HG03457 (cell line): ENCODE results near the gene SHROOM3.
"Not testable (repeated sequence)": the region's sequence is repeated elsewhere in the genome, so short reads cannot be mapped to it uniquely, and the experiment has no call there.

Experiments
- ATAC-seq: cut with Tn5 transposase; IDR thresholded peaks from one replicate; pipeline ENCODE4 v1.9.1; 2021; ENCODE audit warnings: moderate number of reproducible peaks; ENCODE audit not compliant: unreplicated experiment

Gene SHROOM3

DNA sequence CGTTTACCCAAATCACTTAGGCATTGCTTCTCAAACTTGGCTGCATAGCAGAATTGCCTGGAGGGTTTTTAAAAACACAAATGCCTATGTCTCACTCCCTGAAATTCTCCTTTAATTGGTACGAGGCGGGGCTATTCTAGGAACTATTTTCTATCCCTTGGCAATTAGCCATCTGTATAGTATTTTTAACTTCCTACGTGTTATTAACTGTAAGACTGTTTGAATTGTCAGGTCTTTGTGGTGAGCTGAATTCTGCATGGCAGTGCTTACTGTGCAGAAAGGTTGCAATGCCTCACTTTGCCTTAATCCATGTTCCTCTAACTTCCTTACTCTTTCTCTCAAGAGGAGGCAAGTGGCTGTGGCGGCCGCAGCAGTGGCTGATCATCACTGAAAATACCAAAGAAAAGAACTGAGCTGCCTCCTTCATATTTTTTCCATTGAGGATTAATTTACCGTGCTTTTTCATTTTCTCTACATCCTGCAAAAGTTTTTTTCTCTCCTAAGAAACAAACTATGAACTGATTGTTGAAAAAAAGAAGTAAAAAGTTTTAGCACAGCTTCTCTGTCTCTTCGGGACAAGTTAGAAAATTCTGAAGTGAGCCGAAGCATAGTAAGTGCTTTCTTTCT is at the start of gene SHROOM3:
SHROOM3 (plus strand) TSS at position 329 of the 627 bp plus-strand sequence. CDS start 824 bp downstream, outside the sequence.
- ATAC-seq = no peak

- no peak for ATAC-seq
Measured at GRCh38 chr4:76385974-76386373, 49.1 kb upstream of the SHROOM3 start.

DNA sequence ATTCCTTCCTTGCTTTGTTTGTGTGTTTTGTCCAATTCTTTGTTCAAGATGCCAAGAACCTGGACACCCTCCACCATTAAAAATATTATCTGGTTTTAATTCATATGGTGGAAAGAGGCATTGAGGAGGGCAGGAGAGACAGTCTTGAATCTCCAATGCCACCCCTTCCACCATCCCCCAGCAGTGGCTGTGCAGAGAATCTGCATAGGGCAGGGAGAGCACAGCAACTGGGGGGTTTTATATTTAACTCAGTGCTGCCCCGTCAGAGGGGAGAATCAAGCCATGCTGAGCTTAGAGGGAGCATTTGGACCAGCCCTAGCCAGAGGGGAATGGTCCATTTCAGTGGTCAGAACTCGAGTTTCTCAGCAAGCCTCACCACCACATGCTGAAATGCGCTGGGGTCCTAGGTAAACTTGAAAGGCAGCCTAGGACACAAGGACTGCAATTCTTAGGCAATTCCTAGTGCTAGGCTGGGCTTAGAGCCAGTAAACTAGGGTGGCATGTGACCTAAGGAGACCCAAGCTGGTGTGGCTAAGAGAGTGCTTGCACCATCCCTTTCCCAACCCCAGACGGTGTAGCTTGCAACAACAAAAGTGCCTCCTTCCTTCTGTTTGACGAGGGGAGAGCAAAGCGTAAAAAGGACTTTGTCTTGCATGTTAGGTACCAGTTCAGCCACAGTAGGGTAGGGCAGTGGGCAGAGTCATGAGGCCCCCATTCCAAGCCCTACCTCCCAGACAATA is 48.3 kb upstream of the SHROOM3 start:
- ATAC-seq = no peak

DNA sequence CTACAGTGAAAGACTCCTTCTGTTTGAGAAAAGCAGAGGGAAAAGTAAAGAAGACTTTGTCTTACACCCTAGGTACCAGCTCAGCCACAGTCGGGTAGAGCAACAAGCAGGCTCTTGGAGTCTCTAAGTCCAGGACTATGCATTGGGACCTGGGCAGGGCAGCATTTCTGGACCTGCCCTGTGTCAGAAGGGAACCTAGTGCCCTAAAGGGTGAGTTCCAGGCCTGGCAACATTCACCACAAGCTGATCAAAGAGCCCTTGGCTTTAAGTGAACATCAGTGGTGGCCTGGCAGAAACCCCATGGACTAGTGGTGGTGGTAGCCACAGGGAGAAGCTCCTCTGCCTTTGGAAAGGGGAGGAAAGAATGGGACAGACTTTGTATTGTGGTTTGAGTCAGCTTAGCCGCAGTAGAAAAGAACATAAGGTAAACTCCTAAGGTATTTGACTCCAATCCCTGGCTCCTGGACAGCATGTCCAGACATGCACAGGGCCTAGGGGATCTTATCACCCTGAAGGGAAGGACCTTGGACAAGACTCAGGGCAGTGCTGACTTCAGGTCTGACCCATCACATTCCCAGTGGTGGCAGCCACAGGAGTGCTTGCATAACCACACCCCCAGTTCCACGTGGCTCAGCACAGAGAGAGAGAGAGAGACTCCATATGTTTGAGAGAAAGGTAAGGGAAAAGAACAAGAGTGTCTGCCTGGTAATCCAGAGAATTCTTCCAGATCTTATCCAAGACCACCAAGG is 46.7 kb upstream of the SHROOM3 start:
- no peak for ATAC-seq

- no peak for ATAC-seq
Measured at GRCh38 chr4:76401654-76402053, 33.4 kb upstream of the SHROOM3 start.

DNA sequence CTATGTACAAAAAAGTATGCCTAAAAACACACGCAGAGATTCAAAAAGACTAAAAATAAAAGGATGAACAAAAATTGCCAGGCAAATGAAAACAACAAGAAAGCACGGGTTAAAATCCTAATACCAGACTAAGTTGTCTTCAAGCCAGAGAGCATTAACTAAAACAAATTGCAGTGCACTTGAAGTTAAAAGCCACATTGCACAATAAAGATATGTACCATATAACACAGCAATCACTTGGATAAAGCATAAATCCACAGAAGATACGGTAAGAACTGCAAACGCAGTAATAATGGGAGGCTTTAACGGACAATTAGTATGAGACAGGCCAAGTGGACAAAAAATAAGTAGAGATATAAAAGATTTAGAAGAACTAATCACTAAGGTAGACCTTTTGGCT is 28.9 kb upstream of the SHROOM3 start:
- ATAC-seq = no peak

DNA sequence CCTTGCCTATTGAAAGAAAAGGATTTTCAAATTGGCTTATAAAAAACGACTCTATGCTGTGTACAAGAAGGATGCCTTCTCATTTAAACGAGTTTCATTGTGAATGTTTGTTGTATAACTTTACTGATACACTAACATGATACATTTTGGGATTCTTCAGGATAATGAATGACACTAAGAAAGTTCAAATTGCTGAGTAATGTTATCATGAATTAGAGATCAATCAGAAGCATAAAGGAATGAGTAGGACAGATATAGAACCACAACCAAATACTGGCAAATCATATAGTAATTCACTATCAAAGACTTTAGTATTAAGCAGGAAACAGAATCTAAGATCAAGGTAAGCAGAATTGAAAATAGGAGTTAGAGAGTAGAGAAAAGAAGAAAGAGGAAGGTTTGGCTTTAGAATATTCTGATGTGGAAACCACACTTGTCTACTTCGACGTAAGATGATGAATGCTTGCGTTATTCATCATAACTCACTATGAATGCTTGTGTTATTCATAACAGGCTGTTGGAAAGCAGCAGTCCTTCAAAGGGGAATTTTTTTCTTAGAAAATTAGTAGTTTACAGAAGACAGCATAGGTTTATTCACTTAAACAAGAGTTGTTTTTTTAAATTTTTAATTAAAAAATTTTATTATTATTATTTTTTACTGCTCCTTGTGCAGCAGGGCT is 27.4 kb upstream of the SHROOM3 start:
- no peak for ATAC-seq

DNA sequence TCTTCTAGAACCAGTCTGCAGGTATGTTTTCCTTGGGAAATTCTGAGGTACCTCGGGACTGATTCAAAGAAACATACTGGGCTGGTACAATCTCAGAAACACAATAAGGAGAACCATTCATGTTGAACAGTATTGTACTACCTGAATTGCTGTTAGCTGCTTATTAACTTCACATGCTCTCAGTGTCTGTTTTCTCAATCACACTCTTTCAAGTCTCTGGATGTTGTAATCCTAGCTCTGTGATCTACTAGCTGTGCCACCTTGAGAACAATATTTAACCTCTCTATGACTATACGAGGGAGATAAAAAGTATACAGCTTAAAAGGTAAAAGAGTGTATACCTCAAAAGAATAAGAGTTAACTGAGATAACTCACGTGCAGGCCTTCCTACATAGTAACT is 24.4 kb upstream of the SHROOM3 start:
- ATAC-seq = no peak

DNA sequence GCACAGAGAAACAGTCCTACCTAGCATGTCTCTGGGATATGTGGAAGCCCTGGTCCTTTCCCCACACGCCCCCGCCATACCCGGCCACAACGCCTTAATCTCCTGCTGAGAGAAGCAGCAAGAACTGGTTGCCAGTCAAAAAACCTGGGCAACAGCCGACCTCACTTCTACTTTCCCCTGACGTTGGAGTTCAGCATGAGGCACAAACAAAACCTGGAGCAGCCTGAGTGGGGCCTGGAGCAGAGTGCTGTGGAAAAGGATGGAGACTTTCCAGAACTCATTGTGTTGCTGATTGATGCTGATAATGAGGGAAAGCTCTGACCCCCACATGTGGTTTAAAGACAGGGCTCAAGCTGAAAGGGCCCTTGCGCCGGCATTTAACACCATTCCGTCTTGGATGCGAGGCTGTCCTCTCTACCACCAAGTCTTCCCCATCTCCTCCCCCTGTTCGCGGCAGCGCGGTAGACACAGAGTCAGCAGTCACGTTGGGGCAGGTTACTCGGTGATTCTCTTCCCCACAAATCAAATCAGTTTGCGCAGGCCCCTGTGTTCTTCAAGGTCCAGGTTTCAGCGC is 14.8 kb upstream of the SHROOM3 start:
- no peak for ATAC-seq

DNA sequence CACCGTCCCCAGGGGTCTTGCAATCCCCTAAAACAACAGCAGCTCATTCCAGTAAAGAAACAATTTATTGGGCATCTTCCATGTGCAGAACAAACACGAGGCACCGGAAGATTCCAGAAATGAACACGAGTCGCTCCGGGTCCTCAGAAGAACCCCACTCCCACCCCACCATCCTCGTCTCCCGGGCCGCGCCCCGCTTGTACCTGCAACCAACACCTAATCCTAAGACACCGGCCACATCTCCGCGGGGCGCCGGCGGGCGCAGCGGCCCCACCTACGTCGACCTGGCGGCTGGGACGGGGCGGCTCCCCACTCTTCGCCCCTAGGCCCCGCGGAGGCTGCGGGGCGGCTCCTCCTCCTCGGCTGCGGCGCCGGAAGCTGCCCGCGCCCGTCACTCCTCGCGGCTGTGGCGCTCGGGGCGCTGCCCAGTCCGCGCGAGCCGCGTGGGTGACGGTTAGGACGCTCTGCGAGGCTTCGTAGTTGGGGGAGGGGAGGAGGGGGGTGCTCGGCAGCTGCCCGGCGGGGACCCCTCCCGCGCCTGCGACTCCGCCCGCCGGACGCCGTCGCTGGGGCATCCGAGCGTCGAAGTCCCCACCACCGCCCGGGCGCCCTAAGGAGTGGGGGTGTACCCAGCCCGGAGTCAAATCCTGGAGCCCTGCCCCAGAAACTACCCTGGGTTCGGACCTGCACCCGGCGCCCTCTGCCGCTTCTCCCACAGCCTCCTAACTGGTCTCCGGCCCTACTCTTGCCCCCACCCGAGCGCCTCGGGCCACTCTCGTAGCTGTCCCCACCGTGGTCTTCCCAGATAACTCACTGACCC is 14.1 kb upstream of the SHROOM3 start, which contains the start of gene CCDC158:
CCDC158 (minus strand) TSS at position 380 of the 820 bp plus-strand sequence. CDS start 17,934 bp downstream, outside the sequence.
- no peak for ATAC-seq

- not testable (repeated sequence) for ATAC-seq
Measured at GRCh38 chr4:76423159-76423558, 11.9 kb upstream of the SHROOM3 start.

GRCh38 chr4:76426272-76426671 is 8.8 kb upstream of the SHROOM3 start:
- no peak for ATAC-seq

GRCh38 chr4:76429636-76430035 is 5.4 kb upstream of the SHROOM3 start:
- ATAC-seq = no peak

DNA sequence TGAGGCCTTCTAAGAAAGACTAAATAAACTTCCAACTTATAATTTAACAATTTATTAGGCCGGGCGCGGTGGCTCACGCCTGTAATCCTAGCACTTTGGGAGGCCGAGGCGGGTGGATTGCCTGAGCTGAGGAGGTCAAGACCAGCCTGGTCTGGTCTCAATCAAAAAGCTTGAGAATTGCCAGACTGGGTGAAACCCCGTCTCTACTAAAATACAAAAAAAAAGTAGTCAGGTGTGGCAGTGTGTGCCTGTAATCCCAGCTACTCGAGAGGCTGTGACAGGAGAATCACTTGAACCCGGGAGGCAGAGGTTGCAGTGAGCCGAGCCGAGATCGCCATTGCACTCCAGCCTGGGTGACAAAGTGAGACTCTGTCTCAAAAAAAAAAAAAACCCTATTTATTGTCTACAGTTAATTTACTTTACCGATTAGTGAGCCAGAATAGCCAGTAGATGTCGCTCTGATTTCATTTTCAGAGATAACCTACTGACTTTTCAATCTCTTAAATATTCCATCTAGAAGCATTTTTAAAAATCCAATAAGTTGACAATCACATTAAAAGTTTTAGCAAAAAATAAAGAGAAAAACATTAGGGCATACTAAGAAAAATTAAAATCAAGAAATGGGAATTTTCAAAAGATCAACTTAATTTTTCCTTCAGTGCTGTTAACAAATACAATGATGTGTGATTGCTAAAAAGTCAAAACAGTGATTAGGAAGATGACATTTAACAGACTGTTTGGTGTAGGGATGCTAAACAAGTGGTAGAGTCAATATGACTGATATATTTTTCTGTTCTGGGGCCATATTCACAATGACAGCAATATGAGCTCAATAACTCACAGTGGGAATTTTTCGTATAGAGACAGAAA is 4.3 kb upstream of the SHROOM3 start:
- ATAC-seq = no peak

- ATAC-seq = no peak
Measured at GRCh38 chr4:76435528-76436319, 695 bp downstream of the SHROOM3 start.

DNA sequence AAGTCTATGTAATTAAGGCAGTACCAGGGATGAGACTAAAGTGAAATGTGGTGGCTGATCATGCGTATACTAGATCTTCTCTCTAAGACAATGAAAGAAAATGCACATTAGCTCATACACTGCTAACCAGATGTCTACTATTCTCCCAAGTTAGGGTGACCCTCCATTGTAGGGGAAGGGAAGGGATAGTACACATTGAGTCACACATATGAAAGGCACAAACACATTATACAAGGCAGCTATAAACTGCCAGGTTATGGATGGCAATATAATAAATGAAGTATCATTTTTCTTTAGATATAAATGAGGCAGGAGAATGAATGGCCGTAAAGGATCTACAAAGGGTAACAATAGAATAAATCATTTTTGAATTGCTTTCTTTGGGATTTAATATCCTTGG is 4.5 kb downstream of the SHROOM3 start:
- ATAC-seq = no peak

DNA sequence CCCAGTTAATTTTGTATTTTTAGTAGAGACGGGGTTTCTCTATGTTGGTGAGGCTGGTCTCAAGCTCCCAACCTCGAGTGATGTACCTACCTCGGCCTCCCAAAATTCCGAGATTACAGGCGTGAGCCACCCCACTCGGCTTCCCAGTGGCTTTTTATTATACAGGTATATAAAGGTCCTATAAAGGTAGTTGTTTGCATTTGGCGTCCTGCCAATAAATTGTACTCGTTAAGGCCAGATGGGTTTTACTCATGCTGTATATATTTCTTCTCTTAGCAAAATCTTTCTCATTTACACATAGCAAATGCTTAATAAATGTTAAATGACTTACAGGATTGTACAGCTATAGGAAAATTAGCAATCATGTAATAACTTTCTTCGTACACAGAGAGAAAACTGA is 6.9 kb downstream of the SHROOM3 start:
- ATAC-seq = no peak

GRCh38 chr4:76442807-76443206 is 7.8 kb downstream of the SHROOM3 start:
- no peak for ATAC-seq
